IMR-90 (cell line): Measurements from ENCODE around the gene ULK2.

Experiments
- MXI1 ChIP-seq: IDR thresholded peaks from 2 replicates; pipeline ENCODE4 v1.6.1; 2012; ENCODE audit warnings: low read depth, mild to moderate bottlenecking, low read length, moderate library complexity, borderline replicate concordance
- POLR2A ChIP-seq: IDR thresholded peaks from 2 replicates; pipeline ENCODE4 v1.6.1; 2012; ENCODE audit warnings: mild to moderate bottlenecking, low read depth, low read length

GRCh38 chr17:19833914-19834313 is 33.8 kb downstream of the ULK2 start:
- TF ChIP-seq MXI1 (no peak), POLR2A (no peak)
